22Rv1 (cell line): ENCODE measurements around the gene ITFG1.

Experiments used
- H3K27ac ChIP-seq: fragments of 450-650 bp; 2 replicates; pipeline ENCODE4 v1.5.1; 2017
- CTCF ChIP-seq: fragments of 450-650 bp; IDR thresholded peaks from 2 replicates; pipeline ENCODE4 v1.5.1; 2017; ENCODE audit warnings: mild to moderate bottlenecking
- ZFX ChIP-seq: fragments of 450-650 bp; IDR thresholded peaks from 2 replicates; pipeline ENCODE4 v1.6.1; 2017; ENCODE audit warnings: antibody characterized with exemption, borderline replicate concordance

ITFG1 gene

GRCh38 chr16:47308601-47309000 is 152.3 kb downstream of the ITFG1 start:
- H3K27ac ChIP-seq: no peak overlapping the region
- TF ChIP-seq ZFX (no peak), CTCF (no peak)

- TF ChIP-seq CTCF (no peak), ZFX (no peak)
- H3K27ac ChIP-seq: no peak overlapping the region
These were observed 156.3 kb downstream of the ITFG1 start for GRCh38 chr16:47304563-47304962.

- H3K27ac ChIP-seq: no peak overlapping the region
- no peak for TF ChIP-seq ZFX
- TF ChIP-seq CTCF: no peak
These were observed 161.3 kb downstream of the ITFG1 start for GRCh38 chr16:47299587-47299986.

DNA sequence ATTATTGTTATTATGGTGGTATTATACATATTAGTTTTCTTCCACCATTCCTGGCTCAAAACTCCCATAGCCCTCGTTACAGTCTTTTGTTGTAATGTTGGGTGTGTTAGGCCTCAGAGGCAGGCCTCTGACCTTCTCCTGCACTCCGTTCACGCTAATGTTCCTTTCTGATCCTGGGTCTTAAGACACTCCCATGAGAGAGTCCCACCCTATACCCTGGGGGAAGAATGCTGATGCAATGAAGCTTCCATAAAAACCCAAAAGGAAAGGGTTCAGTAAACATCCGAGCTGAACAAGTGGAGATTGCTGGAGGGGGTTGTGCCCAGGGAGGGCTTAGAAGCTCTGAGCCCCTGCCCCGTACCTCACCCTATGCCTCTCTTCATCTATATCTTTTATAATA is 175.9 kb downstream of the ITFG1 start:
- H3K27ac ChIP-seq: no peak overlapping the region
- TF ChIP-seq ZFX (no peak), CTCF (no peak)

- no peak overlapping the region for H3K27ac ChIP-seq
- TF ChIP-seq ZFX: no peak
- no peak for TF ChIP-seq CTCF
These were observed 182.4 kb downstream of the ITFG1 start for GRCh38 chr16:47278306-47278970.

DNA sequence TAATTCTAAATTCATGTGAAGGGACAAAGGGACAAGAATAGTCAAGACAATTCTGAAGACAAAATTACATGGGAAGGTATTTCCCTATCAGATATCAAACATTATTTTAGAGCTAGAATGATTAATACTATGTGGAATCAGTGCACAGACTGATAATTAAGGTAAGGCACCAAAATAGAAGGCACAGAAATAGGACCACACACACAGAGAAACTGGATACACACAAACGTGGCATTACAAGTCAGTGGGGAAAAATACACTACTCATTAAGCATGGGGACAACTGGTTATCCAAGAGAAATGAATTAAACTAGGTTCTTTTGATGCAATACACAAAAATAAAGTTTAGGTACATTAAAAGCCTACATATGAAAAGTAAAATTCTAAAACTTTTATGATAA is 184.3 kb downstream of the ITFG1 start:
- TF ChIP-seq ZFX (no peak), CTCF (no peak)
- no peak overlapping the region for H3K27ac ChIP-seq

DNA sequence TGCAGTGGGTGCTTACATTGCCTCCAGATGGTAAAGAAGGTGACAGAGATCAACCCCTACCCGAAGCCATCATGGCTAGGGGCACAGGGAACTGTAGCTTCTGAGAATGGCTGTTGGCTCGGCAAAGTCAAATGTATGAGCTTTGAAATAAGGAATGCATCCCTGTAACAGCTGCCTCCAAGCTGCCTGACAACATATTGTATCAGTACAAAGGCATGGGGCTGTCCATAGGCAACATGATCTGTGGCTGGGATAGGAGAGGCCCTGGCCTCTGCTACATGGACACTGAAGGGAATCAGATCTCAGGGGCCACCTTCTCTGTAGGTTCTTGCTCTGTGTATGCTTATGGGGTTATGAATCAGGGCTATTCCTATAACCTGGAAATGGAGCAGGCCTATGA is 197.9 kb downstream of the ITFG1 start:
- TF ChIP-seq CTCF (no peak), ZFX (no peak)

More for the DNA sequence above, 197.9 kb downstream of the ITFG1 start:
- no peak overlapping the region for H3K27ac ChIP-seq
